NCI-H345 treated with DMSO at 0.1 percent for 48 hours (cell line): Measurements from ENCODE around the gene OR10C1.

Experiments used
- DNase-seq: peaks from one replicate; lab custom pipeline; 2025; ENCODE audit not compliant: unreplicated experiment; lab: John Stamatoyannopoulos, UW

Gene OR10C1

GRCh38 chr6:29477923-29478450, 38.9 kb downstream of the OR10C1 start:
- no peak for DNase-seq

GRCh38 chr6:29478740-29479139, 39.6 kb downstream of the OR10C1 start:
- no peak for DNase-seq

GRCh38 chr6:29479560-29479959, 40.5 kb downstream of the OR10C1 start:
- DNase-seq = no peak

- DNase-seq = no peak
Observed at GRCh38 chr6:29483186-29483585, 44.1 kb downstream of the OR10C1 start.

GRCh38 chr6:29483735-29484134, 44.6 kb downstream of the OR10C1 start:
- DNase-seq = no peak

- no peak for DNase-seq
Observed at GRCh38 chr6:29486577-29486976, 47.5 kb downstream of the OR10C1 start.

- DNase-seq = no peak
Observed at GRCh38 chr6:29487131-29487530, 48.0 kb downstream of the OR10C1 start.

- no peak for DNase-seq
Observed at GRCh38 chr6:29487660-29488059, 48.6 kb downstream of the OR10C1 start, which contains the start of gene MAS1L. TSS of gene MAS1L (minus strand) at chr6:29487956. CDS start at chr6:29487902, 54 bp downstream.

- DNase-seq = no peak
Observed at GRCh38 chr6:29488874-29489273, 49.8 kb downstream of the OR10C1 start.

- no peak for DNase-seq
Observed at GRCh38 chr6:29489286-29489685, 50.2 kb downstream of the OR10C1 start.

- no peak for DNase-seq
Observed at GRCh38 chr6:29490055-29490454, 50.9 kb downstream of the OR10C1 start.

- no peak for DNase-seq
Observed at GRCh38 chr6:29490552-29490951, 51.4 kb downstream of the OR10C1 start.
